Ishikawa (cell line): ENCODE data around the gene CIC.

Experiments used
- CEBPB ChIP-seq: IDR thresholded peaks from 2 replicates; pipeline ENCODE4 v1.6.1; 2012
- CREB1 ChIP-seq: IDR thresholded peaks from 2 replicates; pipeline ENCODE4 v1.6.1; 2012; ENCODE audit warnings: low read depth
- EP300 ChIP-seq: IDR thresholded peaks from 2 replicates; pipeline ENCODE4 v1.6.1; 2012; ENCODE audit warnings: borderline replicate concordance
- MAX ChIP-seq: IDR thresholded peaks from 2 replicates; pipeline ENCODE4 v1.6.1; 2012
- NFIC ChIP-seq: IDR thresholded peaks from 2 replicates; pipeline ENCODE4 v1.6.1; 2012
- RAD21 ChIP-seq: IDR thresholded peaks from 2 replicates; pipeline ENCODE4 v1.6.1; 2012; ENCODE audit warnings: low read depth
- TEAD4 ChIP-seq: IDR thresholded peaks from 2 replicates; pipeline ENCODE4 v1.6.1; 2012
- USF1 ChIP-seq: IDR thresholded peaks from 2 replicates; pipeline ENCODE4 v1.6.1; 2012
- YY1 ChIP-seq: IDR thresholded peaks from 2 replicates; pipeline ENCODE4 v1.6.1; 2012; ENCODE audit warnings: low read depth
- TF ChIP-seq, protein P1 (sequence below): IDR thresholded peaks from 2 replicates; pipeline ENCODE4 v1.6.1; 2012; ENCODE audit warnings: low read depth, mild to moderate bottlenecking

- TF ChIP-seq NFIC (no peak), EP300 (0 out of 2 replicates have a peak, but pooled peaks have one; percentile 6), CREB1 (no peak), RAD21 (no peak), USF1 (no peak), TEAD4 (no peak), MAX (no peak), CEBPB (no peak), YY1 (no peak)
- TF ChIP-seq, protein P1, sequence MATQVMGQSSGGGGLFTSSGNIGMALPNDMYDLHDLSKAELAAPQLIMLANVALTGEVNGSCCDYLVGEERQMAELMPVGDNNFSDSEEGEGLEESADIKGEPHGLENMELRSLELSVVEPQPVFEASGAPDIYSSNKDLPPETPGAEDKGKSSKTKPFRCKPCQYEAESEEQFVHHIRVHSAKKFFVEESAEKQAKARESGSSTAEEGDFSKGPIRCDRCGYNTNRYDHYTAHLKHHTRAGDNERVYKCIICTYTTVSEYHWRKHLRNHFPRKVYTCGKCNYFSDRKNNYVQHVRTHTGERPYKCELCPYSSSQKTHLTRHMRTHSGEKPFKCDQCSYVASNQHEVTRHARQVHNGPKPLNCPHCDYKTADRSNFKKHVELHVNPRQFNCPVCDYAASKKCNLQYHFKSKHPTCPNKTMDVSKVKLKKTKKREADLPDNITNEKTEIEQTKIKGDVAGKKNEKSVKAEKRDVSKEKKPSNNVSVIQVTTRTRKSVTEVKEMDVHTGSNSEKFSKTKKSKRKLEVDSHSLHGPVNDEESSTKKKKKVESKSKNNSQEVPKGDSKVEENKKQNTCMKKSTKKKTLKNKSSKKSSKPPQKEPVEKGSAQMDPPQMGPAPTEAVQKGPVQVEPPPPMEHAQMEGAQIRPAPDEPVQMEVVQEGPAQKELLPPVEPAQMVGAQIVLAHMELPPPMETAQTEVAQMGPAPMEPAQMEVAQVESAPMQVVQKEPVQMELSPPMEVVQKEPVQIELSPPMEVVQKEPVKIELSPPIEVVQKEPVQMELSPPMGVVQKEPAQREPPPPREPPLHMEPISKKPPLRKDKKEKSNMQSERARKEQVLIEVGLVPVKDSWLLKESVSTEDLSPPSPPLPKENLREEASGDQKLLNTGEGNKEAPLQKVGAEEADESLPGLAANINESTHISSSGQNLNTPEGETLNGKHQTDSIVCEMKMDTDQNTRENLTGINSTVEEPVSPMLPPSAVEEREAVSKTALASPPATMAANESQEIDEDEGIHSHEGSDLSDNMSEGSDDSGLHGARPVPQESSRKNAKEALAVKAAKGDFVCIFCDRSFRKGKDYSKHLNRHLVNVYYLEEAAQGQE: no peak
Measured at GRCh38 chr19:42281827-42282762, 13.0 kb downstream of the CIC start.
